A549 (cell line): ENCODE measurements around the gene C4BPB. TPM values are rescaled to one million over a fixed set of nuclear protein-coding genes. Genes with fewer than 3 reads are reported as not detected.

ENCODE experiments used
- ATAC-seq, 2 experiments: fragments of 200-7000 bp in 1 of 2; fragments of >200 bp in 1 of 2; cut with Nextera tagmentation in 1 of 2; cut with Tn5 transposase in 1 of 2; 3 replicates each; pipeline versions ENCODE4 v1.8.0 to v1.9.1; 2018 to 2020; ENCODE audit warnings: mild to moderate bottlenecking in 1 of 2, moderate library complexity in 1 of 2
- CTCF ChIA-PET: fragments of 300-600 bp; sonication (Branson Sonifier 250); formaldehyde crosslinking; extraction: SDS; loops from one replicate; lab custom pipeline; 2021; ENCODE audit warnings: antibody characterized with exemption, inconsistent platforms; lab: Yijun Ruan, JAX
- POLR2A ChIA-PET: fragments of 350-600 bp; formaldehyde crosslinking; extraction: SDS; loops from one replicate; lab custom pipeline; 2021; ENCODE audit warnings: antibody characterized with exemption, inconsistent platforms; lab: Yijun Ruan, JAX
- DNase-seq, 2 experiments: peaks; one replicate each; pipeline versions ENCODE4 v3.0.0 to v3.0.0-alpha.2; 2011 to 2016; ENCODE audit warnings: low read depth in 1 of 2, low spot score in 1 of 2
- FAIRE-seq: peaks from 2 replicates; lab custom pipeline; 2011; peaks lifted over from hg19 to GRCh38; lab: Jason Lieb, UNC
- H3K27ac ChIP-seq, 2 experiments: fragments of >200 bp; sonication (Bioruptor Twin); formaldehyde crosslinking; 3 replicates each; pipeline ENCODE4 v1.5.1; 2016 to 2017
- H3K4me1 ChIP-seq: fragments of >200 bp; sonication (Bioruptor Twin); formaldehyde crosslinking; 3 replicates; pipeline ENCODE4 v1.6.1; 2016
- H3K4me2 ChIP-seq: fragments of >200 bp; sonication (Bioruptor Twin); formaldehyde crosslinking; 3 replicates; pipeline ENCODE4 v1.6.1; 2016
- H3K4me3 ChIP-seq: fragments of >200 bp; sonication (Bioruptor Twin); formaldehyde crosslinking; 3 replicates; pipeline ENCODE4 v1.5.1; 2016
- H3K9me3 ChIP-seq: fragments of >200 bp; sonication (Bioruptor Twin); formaldehyde crosslinking; 3 replicates; pipeline ENCODE4 v1.6.1; 2016
- CEBPB ChIP-seq, 2 experiments: fragments of >200 bp in 1 of 2; sonication (Bioruptor Twin) in 1 of 2; formaldehyde crosslinking in 1 of 2; IDR thresholded peaks; 2 replicates each; pipeline ENCODE4 v1.6.1; 2012 to 2016
- CHD4 ChIP-seq: fragments of 200-600 bp; sonication (generic); IDR thresholded peaks from 2 replicates; pipeline ENCODE4 v1.6.1; 2016; ENCODE audit warnings: antibody characterized with exemption, mild to moderate bottlenecking, borderline replicate concordance
- EHF ChIP-seq: fragments of 250-450 bp; sonication (Bioruptor Pico); IDR thresholded peaks from 2 replicates; pipeline ENCODE4 v1.5.0; 2020; ENCODE audit warnings: mild to moderate bottlenecking
- EHMT2 ChIP-seq: fragments of 200-600 bp; sonication (generic); IDR thresholded peaks from 2 replicates; pipeline ENCODE4 v1.6.1; 2016; ENCODE audit warnings: antibody characterized with exemption, low read depth, mild to moderate bottlenecking, moderate library complexity
- EP300 ChIP-seq, 2 experiments: fragments of >200 bp; sonication (Bioruptor Twin); formaldehyde crosslinking; IDR thresholded peaks; 2 replicates in 1 of 2; 3 replicates in 1 of 2; pipeline ENCODE4 v1.6.1; 2016 to 2017
- FOSL2 ChIP-seq, 2 experiments: fragments of 450-650 bp in 1 of 2; fragments of >200 bp in 1 of 2; sonication (Bioruptor Twin) in 1 of 2; formaldehyde crosslinking; IDR thresholded peaks; 2 replicates each; pipeline versions ENCODE4 v1.5.0 to v1.6.1; 2016 to 2020; ENCODE audit warnings: mild to moderate bottlenecking in 1 of 2, moderate library complexity in 1 of 2
- HDAC2 ChIP-seq: fragments of 200-600 bp; sonication (generic); IDR thresholded peaks from 2 replicates; pipeline ENCODE4 v1.6.1; 2016
- HES2 ChIP-seq: fragments of >200 bp; sonication (Bioruptor Twin); formaldehyde crosslinking; IDR thresholded peaks from 2 replicates; pipeline ENCODE4 v1.6.1; 2016
- HMGXB4 ChIP-seq: fragments of 250-450 bp; sonication (Bioruptor Pico); IDR thresholded peaks from 2 replicates; pipeline ENCODE4 v1.5.0; 2021; ENCODE audit warnings: mild to moderate bottlenecking, moderate library complexity, borderline replicate concordance
- HOXA7 ChIP-seq: fragments of 250-450 bp; sonication (Bioruptor Pico); IDR thresholded peaks from 2 replicates; pipeline ENCODE4 v1.5.0; 2020; ENCODE audit warnings: mild to moderate bottlenecking, moderate library complexity
- JUNB ChIP-seq: fragments of >200 bp; sonication (Bioruptor Twin); formaldehyde crosslinking; IDR thresholded peaks from 2 replicates; pipeline ENCODE4 v1.6.1; 2016
- KDM5A ChIP-seq: fragments of 200-600 bp; sonication (generic); IDR thresholded peaks from 2 replicates; pipeline ENCODE4 v1.6.1; 2016; ENCODE audit warnings: antibody characterized with exemption, mild to moderate bottlenecking
- MAFK ChIP-seq: fragments of 450-650 bp; IDR thresholded peaks from 2 replicates; pipeline ENCODE4 v1.6.1; 2014; ENCODE audit not compliant: partially characterized antibody
- MAX ChIP-seq: IDR thresholded peaks from 2 replicates; pipeline ENCODE4 v1.6.1; 2012
- MAZ ChIP-seq: fragments of 150-350 bp; IDR thresholded peaks from 2 replicates; pipeline ENCODE4 v1.6.1; 2014; ENCODE audit warnings: antibody characterized with exemption, low read depth, low read length, borderline replicate concordance
- MYC ChIP-seq: IDR thresholded peaks from 2 replicates; pipeline ENCODE4 v1.6.1; 2012; ENCODE audit warnings: mild to moderate bottlenecking, inconsistent platforms, low read length, improper control_type of control experiment, borderline replicate concordance
- NR3C1 ChIP-seq: fragments of >200 bp; sonication (Bioruptor Twin); formaldehyde crosslinking; IDR thresholded peaks from 3 replicates; pipeline ENCODE4 v1.6.1; 2017
- POLR2A ChIP-seq: IDR thresholded peaks from 2 replicates; pipeline ENCODE4 v1.6.1; 2012; ENCODE audit warnings: mild to moderate bottlenecking, low read length
- RFX5 ChIP-seq: fragments of 450-650 bp; IDR thresholded peaks from 2 replicates; pipeline ENCODE4 v1.7.1; 2014; ENCODE audit warnings: antibody characterized with exemption, mild to moderate bottlenecking, moderate library complexity
- SREBF2 ChIP-seq: fragments of 450-650 bp; IDR thresholded peaks from 2 replicates; pipeline ENCODE4 v1.6.1; 2014; ENCODE audit warnings: mild to moderate bottlenecking, moderate library complexity
- ZSCAN20 ChIP-seq: fragments of 250-450 bp; sonication (Bioruptor Pico); IDR thresholded peaks from 2 replicates; pipeline ENCODE4 v1.8.0; 2022; ENCODE audit warnings: mild to moderate bottlenecking, moderate library complexity
- WGBS: methylation state at CpG from one replicate; pipeline ENCODE4 v1.1.6; 2017; ENCODE audit errors: missing lambda C conversion rate; 5-methylcytosine and 5-hydroxymethylcytosine counted together
- polyA plus RNA-seq, 4 experiments: library from polyadenylated mRNA; depleted of rRNA in 3 of 4; stranded (reverse); fragments of >200 nt; fragmentation: RNase III in 1 of 4; extraction: RNeasy Plus Mini Kit Qiagen cat#74134 plus additional on column Dnase treatment in 1 of 4; gene quantifications; 2 replicates in 3 of 4; 3 replicates in 1 of 4; pipeline ENCODE4 v1.2.3, GENCODE V29; 2011 to 2017
- TF ChIP-seq, protein P1 (sequence below): fragments of 150-350 bp; IDR thresholded peaks from 2 replicates; pipeline ENCODE4 v1.6.1; 2014; ENCODE audit warnings: low read depth, mild to moderate bottlenecking, low read length

C4BPB gene
- polyA plus RNA-seq, 2 of the 4 experiments (the other 2 are of a cell fraction) = 0.74 to 5.1 TPM

DNA sequence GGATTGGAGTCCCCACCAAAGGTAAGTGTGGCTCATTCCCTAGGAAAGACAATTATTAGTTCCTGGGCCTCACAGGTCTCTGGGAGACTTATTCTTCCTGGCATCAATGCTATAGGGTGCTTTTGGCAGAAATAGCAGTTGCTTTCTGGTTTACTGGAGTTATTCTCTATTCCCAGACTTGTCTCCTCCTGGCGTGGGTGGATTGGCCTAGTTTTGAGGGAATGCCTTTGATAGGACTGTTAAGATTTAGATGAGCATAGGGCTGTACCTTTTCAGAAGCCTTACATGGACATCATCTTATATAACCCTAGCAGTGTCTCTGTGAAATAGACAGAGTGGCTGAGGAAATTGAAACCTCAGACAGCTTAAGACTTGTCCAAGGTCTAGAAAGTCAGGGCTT lies 26.6 kb upstream of the C4BPB start:
- TF ChIP-seq NR3C1 = no peak
- no peak for TF ChIP-seq SREBF2
- Histone ChIP-seq H3K4me3 (no peak overlapping the region), H3K4me1 (no peaks in the 10 kb centered on the region), H3K4me2 (no peak overlapping the region), H3K9me3 (no peaks in the 10 kb centered on the region), H3K27ac (no peak overlapping the region)
- CTCF ChIA-PET = interaction anchor here (1.0 to 1.8 kb wide), 2 partner anchors 12 to 438 kb away, joined by 4 to 5 read pairs; no protein-coding TSS in a partner anchor
- DNase-seq = no peak
- POLR2A ChIA-PET = no interaction called here
- 70% methylated on average over 1 of the region's 1 CpG for WGBS
- ATAC-seq = no peak
- no peak for FAIRE-seq

- POLR2A ChIA-PET = no interaction called here
- CTCF ChIA-PET = interaction anchor here (1.0 kb wide), 1 partner anchor 437 kb away, joined by 4 read pairs; no protein-coding TSS in a partner anchor
- H3K9me3 ChIP-seq = no peaks in the 10 kb centered on the region
- FAIRE-seq = no peak
- 80% methylated on average over 5 of the region's 5 CpGs for WGBS
- no peak overlapping the region for H3K27ac ChIP-seq
- H3K4me2 ChIP-seq = no peak overlapping the region
- H3K4me1 ChIP-seq = no peaks in the 10 kb centered on the region
- no peak for DNase-seq
- no peak for TF ChIP-seq HOXA7 (CRISPR knock-in tag)
- no peak for TF ChIP-seq HDAC2
- no peak for TF ChIP-seq MAFK
- no peak for TF ChIP-seq HMGXB4
- TF ChIP-seq KDM5A = no peak
- TF ChIP-seq EHMT2 = no peak
- TF ChIP-seq MAZ = no peak
- no peak for TF ChIP-seq POLR2A
- TF ChIP-seq CEBPB (IDR thresholded peaks at IDR 0.05) = no peak
- no peak for TF ChIP-seq RFX5
- no peak for TF ChIP-seq FOSL2 (IDR thresholded peaks at IDR 0.05)
- no peak for TF ChIP-seq FOSL2 (CRISPR knock-in tag; IDR thresholded peaks at IDR 0.05)
- no peak for ATAC-seq
- no peak overlapping the region for H3K4me3 ChIP-seq
These were observed 25.6 kb upstream of the C4BPB start for GRCh38 chr1:207063014-207063413.

- no peak overlapping the region for H3K4me3 ChIP-seq
- no peaks in the 10 kb centered on the region for H3K4me1 ChIP-seq
- H3K9me3 ChIP-seq = no peaks in the 10 kb centered on the region
- H3K4me2 ChIP-seq = no peak overlapping the region
- CTCF ChIA-PET = interaction anchor here (0.6 to 0.9 kb wide), 2 partner anchors 10 to 262 kb away, joined by 3 to 4 read pairs; no protein-coding TSS in a partner anchor
- no peak for FAIRE-seq
- POLR2A ChIA-PET = no interaction called here
- TF ChIP-seq HDAC2 (no peak), EHF (CRISPR knock-in tag) (no peak)
- no peak for ATAC-seq
- H3K27ac ChIP-seq = no peak overlapping the region
- no peak for DNase-seq
- 89% methylated on average over 8 of the region's 8 CpGs for WGBS
These were observed 24.1 kb upstream of the C4BPB start for GRCh38 chr1:207064561-207064960.

DNA sequence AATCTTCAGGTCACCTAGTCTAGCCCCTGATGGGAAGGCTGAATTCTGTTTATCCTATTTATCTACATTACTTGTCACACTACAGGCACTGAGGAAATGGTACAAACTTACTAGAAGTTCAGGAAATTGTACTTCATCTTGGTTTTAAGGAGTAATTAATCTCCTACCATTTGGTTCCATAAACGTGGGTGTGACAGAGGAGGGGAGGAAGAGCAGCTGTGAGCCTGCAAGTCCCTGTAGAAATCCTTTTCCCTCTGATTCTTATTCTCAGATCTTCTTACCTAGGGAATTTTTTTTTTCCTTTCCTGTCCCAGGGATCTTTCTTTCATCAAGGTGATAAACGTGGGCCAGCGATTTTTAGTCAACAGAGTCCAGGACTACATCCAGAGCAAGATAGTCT lies 21.5 kb upstream of the C4BPB start:
- ChIA-PET POLR2A (no interaction called here), CTCF (interaction anchor here (1.3 to 2.5 kb wide), 2 partner anchors 8 to 17 kb away, joined by 4 to 14 read pairs; no protein-coding TSS in a partner anchor)
- no peak for DNase-seq
- no peak overlapping the region for H3K4me3 ChIP-seq
- WGBS = 57% methylated on average over 3 of the region's 3 CpGs
- H3K4me2 ChIP-seq = no peak overlapping the region
- no peak overlapping the region for H3K27ac ChIP-seq
- no peaks in the 10 kb centered on the region for H3K4me1 ChIP-seq
- no peaks in the 10 kb centered on the region for H3K9me3 ChIP-seq
- TF ChIP-seq MYC = no peak
- TF ChIP-seq, all 56 proteins: peak for 0
- no peak for FAIRE-seq
- ATAC-seq = no peak

DNA sequence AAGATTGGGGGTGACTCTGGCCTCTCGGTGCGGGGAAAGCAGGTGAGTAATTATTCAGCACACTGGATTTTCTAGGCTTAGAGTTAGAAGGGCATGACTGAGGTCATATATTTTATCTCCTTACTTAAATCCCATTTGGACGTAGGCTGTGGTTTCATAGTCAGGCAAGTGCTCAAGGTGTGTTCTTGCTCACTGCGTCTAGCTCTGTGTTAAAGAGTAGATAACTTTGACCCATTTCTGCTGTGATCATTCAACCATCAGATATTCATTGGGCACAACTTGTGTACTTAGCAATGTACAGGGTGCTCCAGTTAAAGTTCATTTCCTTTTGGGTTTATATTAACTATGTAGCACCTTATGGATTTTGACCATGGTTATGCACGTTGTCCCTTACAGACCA lies 21.0 kb upstream of the C4BPB start:
- no peak for FAIRE-seq
- Histone ChIP-seq H3K9me3 (no peaks in the 10 kb centered on the region), H3K4me3 (no peak overlapping the region), H3K4me1 (no peaks in the 10 kb centered on the region), H3K27ac (no peak overlapping the region), H3K4me2 (no peak overlapping the region)
- no peak for DNase-seq
- ATAC-seq = no peak
- ChIA-PET POLR2A (no interaction called here), CTCF (interaction anchor here (1.1 to 2.5 kb wide), 4 partner anchors 9 to 254 kb away, joined by 3 to 14 read pairs (median 4); partner anchors contain the start of gene CD55)
- TF ChIP-seq EHMT2 (no peak), FOSL2 (IDR thresholded peaks at IDR 0.05) (no peak), FOSL2 (CRISPR knock-in tag; IDR thresholded peaks at IDR 0.05) (no peak), ZSCAN20 (no peak), CHD4 (no peak), JUNB (no peak), HES2 (no peak), EP300 (IDR thresholded peaks at IDR 0.05) (no peak), MAX (no peak)
- TF ChIP-seq, protein P1, sequence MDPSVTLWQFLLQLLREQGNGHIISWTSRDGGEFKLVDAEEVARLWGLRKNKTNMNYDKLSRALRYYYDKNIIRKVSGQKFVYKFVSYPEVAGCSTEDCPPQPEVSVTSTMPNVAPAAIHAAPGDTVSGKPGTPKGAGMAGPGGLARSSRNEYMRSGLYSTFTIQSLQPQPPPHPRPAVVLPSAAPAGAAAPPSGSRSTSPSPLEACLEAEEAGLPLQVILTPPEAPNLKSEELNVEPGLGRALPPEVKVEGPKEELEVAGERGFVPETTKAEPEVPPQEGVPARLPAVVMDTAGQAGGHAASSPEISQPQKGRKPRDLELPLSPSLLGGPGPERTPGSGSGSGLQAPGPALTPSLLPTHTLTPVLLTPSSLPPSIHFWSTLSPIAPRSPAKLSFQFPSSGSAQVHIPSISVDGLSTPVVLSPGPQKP = no peak
- 88% methylated on average over 5 of the region's 5 CpGs for WGBS
